Prostate gland (tissue), 2 donors: ENCODE data around the gene LEPR. TPM values are rescaled to one million over a fixed set of nuclear protein-coding genes. Genes with fewer than 3 reads are reported as not detected.

ENCODE experiments used
- DNase-seq: peaks from one replicate; pipeline ENCODE4 v3.0.0-alpha.2; 2019; ENCODE audit warnings: low spot score
- H3K27ac ChIP-seq, 2 donors: fragments of 200-600 bp; sonication (generic); 2 replicates each; pipeline ENCODE4 v1.5.1; 2017 to 2019
- H3K27me3 ChIP-seq: fragments of 200-600 bp; sonication (generic); replicated peaks from 2 replicates; pipeline ENCODE4 v1.5.1; 2019; ENCODE audit not compliant: insufficient read depth
- H3K36me3 ChIP-seq, 2 donors: fragments of 200-600 bp; sonication (generic); 1 replicate in 1 of 2; 2 replicates in 1 of 2; pipeline versions ENCODE4 v1.5.1 to v1.8.1; 2017 to 2019
- H3K4me1 ChIP-seq: fragments of 200-600 bp; sonication (generic); replicated peaks from 2 replicates; pipeline ENCODE4 v1.5.1; 2019
- H3K4me3 ChIP-seq, 2 donors: fragments of 200-600 bp; sonication (generic); 2 replicates each; pipeline ENCODE4 v1.5.1; 2017 to 2019
- H3K9me3 ChIP-seq: fragments of 200-600 bp; sonication (generic); 2 replicates; pipeline ENCODE4 v1.5.1; 2017
- CTCF ChIP-seq, 4 experiments: fragments of 200-600 bp in 2 of 4; fragments of 450-650 bp in 2 of 4; sonication (generic) in 2 of 4; IDR thresholded peaks; 1 replicate in 3 of 4; 2 replicates in 1 of 4; pipeline ENCODE4 v1.5.1; 2016 to 2019; ENCODE audit warnings: antibody characterized with exemption in 4 of 4, mild to moderate bottlenecking in 2 of 4, moderate library complexity in 2 of 4
- POLR2A ChIP-seq: fragments of 450-650 bp; IDR thresholded peaks from one replicate; pipeline ENCODE4 v1.6.1; 2016; ENCODE audit warnings: antibody characterized with exemption, mild to moderate bottlenecking
- POLR2AphosphoS5 ChIP-seq: sonication (generic); formaldehyde crosslinking; IDR thresholded peaks from one replicate; pipeline ENCODE4 v1.6.1; 2017; ENCODE audit warnings: antibody characterized with exemption
- WGBS: methylation state at CpG from one replicate; pipeline ENCODE4 v1.1.5; 2018; 5-methylcytosine and 5-hydroxymethylcytosine counted together
- intact Hi-C: fragments of 100-400 bp; cut with DNase I; formaldehyde crosslinking; loops from one replicate; pipeline ENCODE4 v1.14.2; 2022
- total RNA-seq, 2 donors: library from RNA; depleted of rRNA; stranded (reverse); fragments of >200 nt; gene quantifications; one replicate each; pipeline ENCODE4 v1.1.0, GENCODE V29; 2016

LEPR gene
- total RNA-seq, 2 donors from 2014 or later: 5.6 to 13.9 TPM

- H3K4me3 ChIP-seq: no peak overlapping the region
- H3K27ac ChIP-seq: no peak overlapping the region
- H3K9me3 ChIP-seq: no peaks in the 10 kb centered on the region
- no peaks in the 10 kb centered on the region for H3K36me3 ChIP-seq
- TF ChIP-seq CTCF (IDR thresholded peaks at IDR 0.05): no peak
- TF ChIP-seq POLR2A: no peak
- TF ChIP-seq POLR2AphosphoS5: no peak
- intact Hi-C loops: no loop called here
- no peaks in the 10 kb centered on the region for H3K4me1 ChIP-seq
- no peaks in the 10 kb centered on the region for H3K27me3 ChIP-seq
- 93% methylated on average over 1 of the region's 1 CpG for WGBS
- no peak for DNase-seq
Observed at GRCh38 chr1:65399003-65399402, 21.5 kb upstream of the LEPR start.

GRCh38 chr1:65401612-65402011 lies 18.9 kb upstream of the LEPR start:
- TF ChIP-seq POLR2A: no peak
- no peak for TF ChIP-seq POLR2AphosphoS5
- TF ChIP-seq CTCF (IDR thresholded peaks at IDR 0.05): no peak
- Histone ChIP-seq H3K36me3 (no peaks in the 10 kb centered on the region), H3K4me1 (no peaks in the 10 kb centered on the region), H3K4me3 (no peak overlapping the region), H3K27me3 (no peaks in the 10 kb centered on the region), H3K27ac (no peak overlapping the region), H3K9me3 (no peaks in the 10 kb centered on the region)
- DNase-seq: no peak
- intact Hi-C loops: no loop called here
- 85% methylated on average over 3 of the region's 3 CpGs for WGBS

- Histone ChIP-seq H3K36me3 (no peaks in the 10 kb centered on the region), H3K9me3 (no peaks in the 10 kb centered on the region), H3K27me3 (no peaks in the 10 kb centered on the region), H3K4me3 (no peak overlapping the region), H3K4me1 (no peaks in the 10 kb centered on the region), H3K27ac (no peak overlapping the region)
- no peak for DNase-seq
- intact Hi-C loops: no loop called here
- TF ChIP-seq POLR2AphosphoS5 (no peak), CTCF (IDR thresholded peaks at IDR 0.05) (no peak)
Observed at GRCh38 chr1:65404941-65405340, 15.5 kb upstream of the LEPR start.

GRCh38 chr1:65407877-65408276 lies 12.6 kb upstream of the LEPR start:
- TF ChIP-seq POLR2A (no peak), POLR2AphosphoS5 (no peak), CTCF (IDR thresholded peaks at IDR 0.05) (no peak)
- no peak for DNase-seq
- intact Hi-C loops: no loop called here
- 72% methylated on average over 2 of the region's 2 CpGs for WGBS
- Histone ChIP-seq H3K36me3 (no peaks in the 10 kb centered on the region), H3K27me3 (no peaks in the 10 kb centered on the region), H3K9me3 (no peaks in the 10 kb centered on the region), H3K27ac (no peak overlapping the region), H3K4me1 (no peaks in the 10 kb centered on the region), H3K4me3 (no peak overlapping the region)

GRCh38 chr1:65409314-65409713 lies 11.2 kb upstream of the LEPR start:
- TF ChIP-seq CTCF (IDR thresholded peaks at IDR 0.05): no peak
- no peak for TF ChIP-seq POLR2AphosphoS5
- no peak for TF ChIP-seq POLR2A
- Histone ChIP-seq H3K36me3 (no peaks in the 10 kb centered on the region), H3K27ac (no peak overlapping the region), H3K9me3 (no peaks in the 10 kb centered on the region), H3K27me3 (no peaks in the 10 kb centered on the region), H3K4me1 (no peaks in the 10 kb centered on the region), H3K4me3 (no peak overlapping the region)
- intact Hi-C loops: no loop called here
- DNase-seq: no peak
- WGBS: 63% methylated on average over 1 of the region's 1 CpG
